Cardiac fibroblast (primary cell): Measurements from ENCODE around the gene YDJC.
"Not testable (repeated sequence)": the region's sequence is repeated elsewhere in the genome, so short reads cannot be mapped to it uniquely, and the experiment has no call there.

ENCODE experiments used
- DNase-seq, 2 donors: peaks; one replicate each; pipeline versions ENCODE4 v3.0.0 to v3.0.0-alpha.2; 2010; ENCODE audit warnings: low read depth in 2 of 2
- H3K4me3 ChIP-seq, 2 donors: replicated peaks in 1 of 2; 1 replicate in 1 of 2; 2 replicates in 1 of 2; pipeline ENCODE4 v1.5.1; 2011; ENCODE audit warnings: low read depth in 2 of 2, low read length in 2 of 2, mild to moderate bottlenecking in 2 of 2, moderate library complexity in 1 of 2
- TF ChIP-seq, protein P1 (sequence below): IDR thresholded peaks from one replicate; pipeline ENCODE4 v1.5.1; 2011; ENCODE audit warnings: low read depth, mild to moderate bottlenecking, low read length, inconsistent platforms

YDJC gene, protein sequence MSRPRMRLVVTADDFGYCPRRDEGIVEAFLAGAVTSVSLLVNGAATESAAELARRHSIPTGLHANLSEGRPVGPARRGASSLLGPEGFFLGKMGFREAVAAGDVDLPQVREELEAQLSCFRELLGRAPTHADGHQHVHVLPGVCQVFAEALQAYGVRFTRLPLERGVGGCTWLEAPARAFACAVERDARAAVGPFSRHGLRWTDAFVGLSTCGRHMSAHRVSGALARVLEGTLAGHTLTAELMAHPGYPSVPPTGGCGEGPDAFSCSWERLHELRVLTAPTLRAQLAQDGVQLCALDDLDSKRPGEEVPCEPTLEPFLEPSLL

DNA sequence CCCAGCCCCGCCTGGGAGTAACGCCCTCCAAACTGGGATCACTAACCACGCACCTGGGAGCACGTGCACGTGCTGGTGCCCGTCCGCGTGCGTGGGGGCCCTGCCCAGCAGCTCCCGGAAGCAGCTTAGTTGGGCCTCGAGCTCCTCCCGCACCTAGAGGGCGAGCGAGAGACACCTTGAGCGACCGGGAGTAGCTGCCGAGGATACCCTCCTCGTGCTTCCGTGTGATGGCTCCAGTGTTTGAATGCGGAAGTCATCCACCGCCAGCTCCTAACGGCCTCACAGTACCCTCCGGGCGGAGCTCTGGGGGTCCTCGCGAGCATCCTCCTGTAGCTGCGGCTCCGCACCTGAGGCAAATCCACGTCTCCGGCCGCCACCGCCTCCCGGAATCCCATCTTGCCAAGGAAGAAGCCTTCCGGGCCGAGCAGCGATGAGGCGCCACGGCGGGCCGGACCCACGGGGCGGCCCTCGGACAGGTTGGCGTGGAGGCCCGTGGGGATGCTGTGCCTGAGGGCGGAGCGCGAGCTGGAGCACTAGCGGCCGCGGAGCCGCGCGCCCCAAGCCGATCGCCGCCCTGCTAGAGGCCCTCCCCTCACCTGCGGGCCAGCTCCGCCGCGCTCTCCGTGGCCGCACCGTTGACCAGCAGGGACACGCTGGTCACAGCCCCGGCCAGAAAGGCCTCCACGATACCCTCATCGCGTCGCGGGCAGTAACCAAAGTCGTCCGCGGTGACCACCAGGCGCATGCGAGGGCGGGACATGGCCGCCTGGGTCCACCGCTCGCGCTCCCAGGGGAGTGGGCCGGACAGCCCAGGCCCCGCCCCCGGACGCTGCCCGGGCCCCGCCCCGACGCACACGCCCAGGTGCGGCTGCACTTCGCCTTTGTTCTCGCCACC is at the start of gene YDJC:
Gene YDJC (minus strand): TSS at position 768 of the 895 bp plus-strand sequence. CDS start 8 bp downstream, at position 760.
- TF ChIP-seq, protein P1, sequence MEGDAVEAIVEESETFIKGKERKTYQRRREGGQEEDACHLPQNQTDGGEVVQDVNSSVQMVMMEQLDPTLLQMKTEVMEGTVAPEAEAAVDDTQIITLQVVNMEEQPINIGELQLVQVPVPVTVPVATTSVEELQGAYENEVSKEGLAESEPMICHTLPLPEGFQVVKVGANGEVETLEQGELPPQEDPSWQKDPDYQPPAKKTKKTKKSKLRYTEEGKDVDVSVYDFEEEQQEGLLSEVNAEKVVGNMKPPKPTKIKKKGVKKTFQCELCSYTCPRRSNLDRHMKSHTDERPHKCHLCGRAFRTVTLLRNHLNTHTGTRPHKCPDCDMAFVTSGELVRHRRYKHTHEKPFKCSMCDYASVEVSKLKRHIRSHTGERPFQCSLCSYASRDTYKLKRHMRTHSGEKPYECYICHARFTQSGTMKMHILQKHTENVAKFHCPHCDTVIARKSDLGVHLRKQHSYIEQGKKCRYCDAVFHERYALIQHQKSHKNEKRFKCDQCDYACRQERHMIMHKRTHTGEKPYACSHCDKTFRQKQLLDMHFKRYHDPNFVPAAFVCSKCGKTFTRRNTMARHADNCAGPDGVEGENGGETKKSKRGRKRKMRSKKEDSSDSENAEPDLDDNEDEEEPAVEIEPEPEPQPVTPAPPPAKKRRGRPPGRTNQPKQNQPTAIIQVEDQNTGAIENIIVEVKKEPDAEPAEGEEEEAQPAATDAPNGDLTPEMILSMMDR = peak; percentile 44
- peak within 1 kb of the TSS; percentile 90 for H3K4me3 ChIP-seq
- DNase-seq = peak; percentile 92 to 95

DNA sequence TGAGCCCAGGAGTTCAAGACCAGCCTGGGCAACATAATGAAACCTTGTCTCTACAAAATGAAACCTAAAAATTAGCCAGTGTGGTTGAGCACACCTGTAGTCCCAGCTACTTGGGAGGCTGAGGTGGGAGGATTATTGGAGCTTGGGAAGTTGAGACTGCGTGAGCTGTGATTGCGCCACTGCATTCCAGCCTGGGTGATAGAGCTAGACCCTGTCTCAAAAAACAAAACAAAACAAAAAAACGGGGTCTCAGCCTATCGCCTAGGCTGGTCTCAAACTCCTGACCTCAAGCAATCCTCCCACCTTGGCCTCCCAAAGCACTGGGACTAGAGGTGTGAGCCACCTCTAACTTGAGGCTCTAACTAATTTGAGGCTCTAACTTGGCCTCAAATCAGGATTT is 49.6 kb upstream of the YDJC start:
- no peak for DNase-seq
- TF ChIP-seq, protein P1 = no peak
- H3K4me3 ChIP-seq = no peak overlapping the region

DNA sequence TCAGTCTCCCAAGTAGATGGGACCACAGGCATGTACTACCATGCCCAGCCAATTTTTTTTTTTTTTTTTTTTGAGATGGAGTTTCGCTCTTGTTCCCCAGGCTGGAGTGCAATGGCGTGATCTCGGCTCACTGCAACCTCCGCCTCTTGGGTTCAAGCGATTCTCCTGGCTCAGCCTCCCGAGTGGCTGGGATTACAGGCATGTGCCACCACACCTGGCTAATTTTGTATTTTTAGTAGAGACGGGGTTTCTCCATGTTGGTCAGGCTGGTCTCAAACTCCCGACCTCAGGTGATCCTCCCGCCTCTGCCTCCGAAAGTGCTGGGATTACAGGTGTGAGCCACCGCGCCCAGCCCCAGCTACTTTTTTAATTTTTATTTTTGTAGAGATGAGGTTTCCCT is 49.0 kb upstream of the YDJC start:
- DNase-seq, H3K4me3 ChIP-seq: not testable (repeated sequence)

DNA sequence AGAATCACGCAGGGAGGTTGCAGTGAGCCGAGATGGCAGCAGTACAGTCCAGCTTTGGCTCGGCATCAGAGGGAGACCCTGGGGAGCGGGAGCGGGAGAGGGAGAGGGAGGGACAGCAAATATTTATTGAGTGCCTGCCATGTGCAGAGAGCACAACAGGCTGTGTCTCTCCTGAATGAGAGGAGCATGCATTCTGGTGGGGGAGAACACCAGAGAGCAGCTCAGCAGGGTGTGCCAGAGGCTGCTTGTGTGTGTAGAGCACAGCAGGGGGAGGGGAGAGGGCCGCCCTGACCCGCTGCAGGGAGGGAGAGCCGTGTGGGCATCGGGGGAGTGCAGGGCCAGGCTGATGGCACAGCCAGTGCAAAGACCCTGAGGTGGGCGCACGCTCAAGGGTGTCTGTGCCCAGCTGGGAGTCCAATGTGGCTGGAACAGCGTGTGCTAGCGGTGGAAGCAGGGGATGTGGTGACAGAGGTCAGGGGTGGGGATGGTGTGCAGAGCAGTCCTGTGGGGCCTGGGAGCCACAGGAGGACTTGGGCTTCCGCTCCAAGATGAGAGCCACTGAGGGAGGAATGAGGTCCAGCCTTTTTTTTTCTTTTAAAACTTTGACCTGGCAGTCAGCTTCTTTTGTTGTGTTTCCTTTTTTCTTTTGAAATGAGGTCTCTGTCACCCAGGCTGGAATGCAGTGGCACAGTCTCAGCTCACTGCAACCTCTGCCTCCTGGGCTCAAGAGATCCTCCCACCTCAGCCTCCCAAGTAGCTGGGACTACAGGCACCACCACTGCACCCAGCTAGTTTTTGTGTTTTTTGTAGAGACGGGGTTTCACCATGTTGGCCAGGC is 48.0 kb upstream of the YDJC start:
- no peak overlapping the region for H3K4me3 ChIP-seq
- TF ChIP-seq, protein P1 = no peak
- DNase-seq = no peak

DNA sequence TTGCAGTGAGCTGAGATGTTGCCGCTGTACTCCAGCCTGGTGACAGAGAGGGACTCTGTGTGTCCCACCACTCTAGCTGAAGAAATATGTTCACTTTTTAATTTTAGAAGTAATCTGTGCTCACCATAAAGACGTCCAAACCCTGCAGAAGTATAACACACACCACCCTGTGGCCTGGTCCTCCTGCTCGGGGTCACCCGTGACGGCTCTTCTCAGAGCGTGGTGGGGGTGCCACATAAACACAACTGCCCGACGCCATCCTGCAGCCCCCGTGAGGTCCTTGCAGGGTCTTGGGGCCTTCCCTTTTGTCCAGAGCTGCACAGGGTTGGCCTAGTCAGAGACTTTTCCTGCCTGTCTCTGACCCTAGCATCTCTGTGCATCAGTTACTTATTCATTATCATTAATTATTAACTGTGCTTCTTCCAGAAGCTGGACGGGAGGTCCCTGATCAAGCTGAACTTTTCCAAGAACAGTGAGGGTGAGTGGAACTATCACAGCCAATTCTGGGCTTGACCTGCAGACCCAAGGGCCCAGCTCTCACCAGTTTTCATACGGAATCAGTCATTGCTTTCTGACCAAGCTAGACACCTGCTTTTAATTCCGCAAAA is 44.9 kb upstream of the YDJC start:
- TF ChIP-seq, protein P1 = no peak
- no peak for DNase-seq
- no peak overlapping the region for H3K4me3 ChIP-seq

DNA sequence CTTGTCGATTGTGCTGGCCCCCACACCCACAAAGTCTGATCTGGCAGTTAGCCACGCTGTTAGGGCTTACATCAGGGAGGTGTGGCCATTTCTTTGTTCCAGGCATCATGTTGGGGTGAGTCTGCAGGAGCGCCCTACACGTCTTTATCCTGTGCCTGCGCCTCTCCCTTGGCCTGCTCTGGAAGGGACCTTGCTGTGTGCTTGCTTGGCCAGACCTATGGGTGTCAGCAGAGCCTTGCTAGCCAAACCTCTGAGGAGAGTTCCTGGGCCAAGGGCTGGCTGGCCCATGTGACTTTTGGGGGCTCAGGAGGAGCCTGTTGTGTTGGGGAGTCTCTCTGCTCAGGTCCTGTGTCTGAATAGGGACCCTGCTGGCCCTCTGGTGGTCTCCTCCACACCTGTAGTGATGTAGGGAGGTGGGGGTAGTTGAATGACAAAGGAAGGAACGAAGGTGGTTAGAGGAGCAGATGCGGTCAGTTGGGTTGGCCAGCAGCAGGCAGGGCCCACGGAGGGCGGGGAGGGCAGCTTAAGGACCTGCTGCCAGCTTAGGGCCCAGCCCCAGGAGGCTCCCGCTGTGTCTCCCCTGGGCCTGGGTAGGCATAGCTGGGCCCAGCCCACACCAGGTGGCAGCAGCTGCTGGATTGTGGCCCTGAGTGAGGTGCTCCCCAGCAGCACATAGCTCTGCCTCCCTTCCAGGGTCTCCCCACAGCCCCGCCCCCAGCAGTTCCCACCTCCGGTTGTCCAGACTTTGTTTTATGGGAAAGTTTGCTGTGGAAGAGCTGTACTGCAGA is 43.9 kb upstream of the YDJC start:
- H3K4me3 ChIP-seq = no peak overlapping the region
- TF ChIP-seq, protein P1 = no peak
- DNase-seq = no peak
